ENCODE data around the gene CCKAR. TPM values are rescaled to one million over a fixed set of nuclear protein-coding genes. Genes with fewer than 3 reads are reported as not detected.

CCKAR gene
- total and polyA plus RNA-seq, 2 of the 8 experiments (the other 6 are each of a cell fraction or from before 2014, with no cell fraction given), result not detected

DNA sequence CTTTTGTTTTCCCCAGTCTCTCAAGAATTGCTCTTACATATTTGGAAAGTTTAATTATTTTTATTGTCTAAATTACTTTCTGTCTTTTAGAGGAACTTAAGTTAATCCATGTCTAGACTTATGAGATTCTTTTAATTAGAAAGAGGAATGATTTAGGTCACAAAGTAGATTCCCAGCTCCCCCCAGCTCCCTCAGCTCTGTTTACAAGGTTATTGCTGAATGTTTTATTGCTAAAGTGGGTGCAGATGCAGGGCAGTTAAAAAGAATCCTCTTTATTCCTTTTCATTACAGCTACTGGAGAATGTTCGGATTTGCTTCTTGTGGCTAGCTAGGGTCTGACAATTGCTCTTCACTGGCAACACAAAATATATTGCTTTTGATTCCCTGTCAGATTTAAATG, 33.7 kb upstream of the CCKAR start:
- Histone ChIP-seq H4K8ac (ENCODE audit: extremely low read depth, insufficient read depth, low read length) (no peak overlapping the region), H3K56ac (replicated peaks; ENCODE audit: insufficient read length, low read depth, low read length) (no peak overlapping the region), H3K18ac (ENCODE audit: extremely low read depth, low read length) (no peak overlapping the region), H3K9me3 (ENCODE audit: insufficient read depth in 2 of 2, low read depth in 1 of 2, low read length in 1 of 2) (no peaks in the 10 kb centered on the region), H2BK20ac (ENCODE audit: low read length) (no peak overlapping the region), H3K27ac (ENCODE audit: low read depth, low read length) (no peak overlapping the region), H3K36me3 (ENCODE audit: control insufficient read depth in 2 of 4, insufficient read depth in 4 of 4, low read length in 3 of 4) (no peaks in the 10 kb centered on the region), H2AK5ac (ENCODE audit: low read depth, low read length) (no peak overlapping the region), H3K4me2 (ENCODE audit: insufficient read depth in 1 of 2, low read depth in 2 of 2, low read length in 2 of 2) (no peak overlapping the region), H3K27me3 (replicated peaks in 1 of 4; ENCODE audit: control insufficient read depth in 3 of 4, extremely low read depth in 1 of 4, insufficient read depth in 3 of 4, low read length in 3 of 4) (no peaks in the 10 kb centered on the region), H2AFZ (ENCODE audit: low read length) (no peak overlapping the region), H4K91ac (replicated peaks; ENCODE audit: insufficient read length, low read length) (no peak overlapping the region), H4K20me1 (replicated peaks in 1 of 2; ENCODE audit: control insufficient read depth in 1 of 2, insufficient read depth in 2 of 2, low read length in 2 of 2) (no peaks in the 10 kb centered on the region), H2BK15ac (ENCODE audit: low read length) (no peak overlapping the region), H3K4me3 (ENCODE audit: extremely low read depth in 1 of 4, insufficient read depth in 2 of 4, low read depth in 3 of 4, low read length in 4 of 4) (no peak overlapping the region), H3K9ac (replicated peaks in 1 of 4; ENCODE audit: extremely low read depth in 1 of 4, low read depth in 3 of 4, low read length in 3 of 4) (no peak overlapping the region), H3K79me2 (ENCODE audit: control insufficient read depth in 1 of 2, insufficient read depth in 2 of 2, low read length in 2 of 2) (no peaks in the 10 kb centered on the region), H3K23ac (ENCODE audit: insufficient read length) (no peak overlapping the region), H4K5ac (ENCODE audit: insufficient read length, low read depth, low read length) (no peak overlapping the region), H2BK120ac (replicated peaks; ENCODE audit: low read depth, low read length) (no peak overlapping the region), H2BK12ac (ENCODE audit: low read depth, low read length) (no peak overlapping the region), H3K4me1 (replicated peaks in 1 of 4; ENCODE audit: control insufficient read depth in 3 of 4, insufficient read depth in 4 of 4, low read length in 3 of 4) (no peaks in the 10 kb centered on the region), H3K14ac (ENCODE audit: insufficient read length) (no peak overlapping the region), H3K4ac (replicated peaks; ENCODE audit: insufficient read length, low read depth, low read length) (no peak overlapping the region), H3K79me1 (ENCODE audit: low read depth, low read length) (no peaks in the 10 kb centered on the region), H3K23me2 (ENCODE audit: low read depth, low read length) (no peaks in the 10 kb centered on the region; the same call in 1 of the 2 replicates), H2BK5ac (ENCODE audit: low read depth, low read length) (no peak overlapping the region)
- FAIRE-seq, result no peak
- WGBS, 2 experiments (ENCODE audit: extremely low coverage in 1 of 2, insufficient coverage in 1 of 2, insufficient read length in 1 of 2, insufficient replicate concordance in 2 of 2, low coverage in 1 of 2, low lambda C conversion rate in 2 of 2, missing lambda C conversion rate in 1 of 2), result 87% methylated on average over 1 of the region's 1 CpG; no CpG with 5 or more reads in 1 of the 2 experiments
- POLR2A ChIA-PET (ENCODE audit: partially characterized antibody), result no interaction called here
- no peak for DNase-seq (ENCODE audit: low read depth in 1 of 2, low spot score in 2 of 2)
- CTCF ChIA-PET (ENCODE audit: partially characterized antibody), result interaction anchor here (1.0 kb wide), 1 partner anchor 64 kb away, joined by 3 read pairs; no protein-coding TSS in a partner anchor
- TF ChIP-seq, protein P1, sequence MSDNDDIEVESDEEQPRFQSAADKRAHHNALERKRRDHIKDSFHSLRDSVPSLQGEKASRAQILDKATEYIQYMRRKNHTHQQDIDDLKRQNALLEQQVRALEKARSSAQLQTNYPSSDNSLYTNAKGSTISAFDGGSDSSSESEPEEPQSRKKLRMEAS (IDR thresholded peaks at IDR 0.05), result no peak
- TF ChIP-seq SP1 (IDR thresholded peaks at IDR 0.05; ENCODE audit: low read depth, low read length), result no peak
- TF ChIP-seq BACH1 (IDR thresholded peaks at IDR 0.05; ENCODE audit: low read length), result no peak
- TF ChIP-seq NANOG (IDR thresholded peaks at IDR 0.05; ENCODE audit: insufficient read depth, low read depth, low read length, poor library complexity, severe bottlenecking), result no peak
- no peak for TF ChIP-seq KDM1A (IDR thresholded peaks at IDR 0.05; ENCODE audit: borderline replicate concordance, low read length)
- TF ChIP-seq, protein P2, sequence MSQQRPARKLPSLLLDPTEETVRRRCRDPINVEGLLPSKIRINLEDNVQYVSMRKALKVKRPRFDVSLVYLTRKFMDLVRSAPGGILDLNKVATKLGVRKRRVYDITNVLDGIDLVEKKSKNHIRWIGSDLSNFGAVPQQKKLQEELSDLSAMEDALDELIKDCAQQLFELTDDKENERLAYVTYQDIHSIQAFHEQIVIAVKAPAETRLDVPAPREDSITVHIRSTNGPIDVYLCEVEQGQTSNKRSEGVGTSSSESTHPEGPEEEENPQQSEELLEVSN (IDR thresholded peaks at IDR 0.05), result no peak
- no peak for TF ChIP-seq PHF8 (conservative IDR thresholded peaks at IDR 0.05; ENCODE audit: low read depth, low read length)
- no peak for TF ChIP-seq KDM5A (IDR thresholded peaks at IDR 0.05; ENCODE audit: low read length)
